H1 (cell line): ENCODE measurements around the gene ARHGEF28. TPM values are rescaled to one million over a fixed set of nuclear protein-coding genes. Genes with fewer than 3 reads are reported as not detected.

Experiments
- CTCF ChIA-PET: fragments of 300-600 bp; sonication (Branson Sonifier 250); formaldehyde crosslinking; loops from one replicate; lab custom pipeline; 2021; ENCODE audit not compliant: partially characterized antibody; lab: Charles Lee
- POLR2A ChIA-PET: fragments of 300-600 bp; sonication (Branson Sonifier 250); formaldehyde crosslinking; loops from one replicate; lab custom pipeline; 2021; ENCODE audit warnings: inconsistent platforms; ENCODE audit not compliant: partially characterized antibody; lab: Charles Lee
- DNase-seq, 2 experiments: peaks; one replicate each; pipeline versions ENCODE4 v3.0.0 to v3.0.0-alpha.2; 2010 to 2022; ENCODE audit warnings: low spot score in 2 of 2, low read depth in 1 of 2, mixed read lengths in 1 of 2
- FAIRE-seq: peaks from 2 replicates; lab custom pipeline; 2011; peaks lifted over from hg19 to GRCh38; lab: Jason Lieb, UNC
- H2AFZ ChIP-seq: 2 replicates; pipeline ENCODE4 v1.8.1; 2012; ENCODE audit warnings: low read length, inconsistent platforms
- H2AK5ac ChIP-seq: 2 replicates; pipeline ENCODE4 v1.6.1; 2013; ENCODE audit warnings: low read depth, low read length
- H2BK120ac ChIP-seq: replicated peaks from 2 replicates; pipeline ENCODE3; 2013; ENCODE audit warnings: low read depth, low read length, inconsistent platforms
- H2BK12ac ChIP-seq: 2 replicates; pipeline ENCODE4 v1.6.1; 2013; ENCODE audit warnings: low read depth, low read length
- H2BK15ac ChIP-seq: 2 replicates; pipeline ENCODE4 v1.6.1; 2013; ENCODE audit warnings: low read length
- H2BK20ac ChIP-seq: 2 replicates; pipeline ENCODE4 v1.6.1; 2013; ENCODE audit warnings: low read length
- H2BK5ac ChIP-seq: 2 replicates; pipeline ENCODE4 v1.6.1; 2013; ENCODE audit warnings: low read depth, low read length
- H3K14ac ChIP-seq: 2 replicates; pipeline ENCODE4 v1.6.1; 2013; ENCODE audit warnings: inconsistent platforms; ENCODE audit not compliant: insufficient read length
- H3K18ac ChIP-seq: 2 replicates; pipeline ENCODE4 v1.6.1; 2013; ENCODE audit warnings: low read length; ENCODE audit errors: extremely low read depth
- H3K23ac ChIP-seq: 2 replicates; pipeline ENCODE4 v1.6.1; 2013; ENCODE audit warnings: inconsistent platforms; ENCODE audit not compliant: insufficient read length
- H3K23me2 ChIP-seq: 2 replicates; pipeline ENCODE4 v1.6.1; 2013; ENCODE audit warnings: low read depth, low read length
- H3K27ac ChIP-seq: 2 replicates; pipeline ENCODE4 v1.6.1; 2011; ENCODE audit warnings: low read depth, low read length, inconsistent platforms
- H3K27me3 ChIP-seq, 4 experiments: replicated peaks in 1 of 4; 1 replicate in 1 of 4; 2 replicates in 3 of 4; pipeline versions ENCODE4 v1.6.1 to v1.8.1; 2011 to 2013; ENCODE audit warnings: low read length in 3 of 4, mild to moderate bottlenecking in 3 of 4, inconsistent platforms in 2 of 4, mixed read lengths in 2 of 4, moderate library complexity in 1 of 4; ENCODE audit not compliant: control insufficient read depth in 3 of 4, insufficient read depth in 3 of 4; ENCODE audit errors: extremely low read depth in 1 of 4
- H3K36me3 ChIP-seq, 4 experiments: 2 replicates each; pipeline versions ENCODE4 v1.6.1 to v1.8.1; 2011 to 2013; ENCODE audit warnings: mild to moderate bottlenecking in 4 of 4, low read length in 3 of 4, moderate library complexity in 2 of 4, control low read depth in 1 of 4, inconsistent platforms in 1 of 4; ENCODE audit not compliant: insufficient read depth in 4 of 4, control insufficient read depth in 2 of 4
- H3K4ac ChIP-seq: replicated peaks from 2 replicates; pipeline ENCODE3; 2013; ENCODE audit warnings: low read length, low read depth, mixed read lengths, inconsistent platforms; ENCODE audit not compliant: insufficient read length
- H3K4me1 ChIP-seq, 4 experiments: replicated peaks in 1 of 4; 1 replicate in 1 of 4; 2 replicates in 3 of 4; pipeline versions ENCODE4 v1.6.1 to v1.8.1; 2011 to 2013; ENCODE audit warnings: low read length in 3 of 4, inconsistent platforms in 2 of 4, mixed read lengths in 1 of 4; ENCODE audit not compliant: insufficient read depth in 4 of 4, control insufficient read depth in 3 of 4
- H3K4me2 ChIP-seq, 2 experiments: 2 replicates each; pipeline versions ENCODE4 v1.6.1 to v1.8.1; 2011 to 2013; ENCODE audit warnings: low read depth in 2 of 2, low read length in 2 of 2, control low read depth in 1 of 2, inconsistent platforms in 1 of 2, mild to moderate bottlenecking in 1 of 2; ENCODE audit not compliant: insufficient read depth in 1 of 2
- H3K4me3 ChIP-seq, 4 experiments: fragments of 200-600, 300-600 bp in 1 of 4; sonication (generic), shearing (Covaris generic), sonication (Bioruptor Twin) in 1 of 4; 2 replicates each; pipeline versions ENCODE4 v1.5.1 to v1.8.1; 2011 to 2016; ENCODE audit warnings: low read length in 4 of 4, low read depth in 3 of 4, control low read depth in 2 of 4, inconsistent platforms in 2 of 4, mild to moderate bottlenecking in 2 of 4, mixed read lengths in 1 of 4, moderate library complexity in 1 of 4; ENCODE audit not compliant: insufficient read depth in 2 of 4; ENCODE audit errors: extremely low read depth in 1 of 4
- H3K56ac ChIP-seq: replicated peaks from 2 replicates; pipeline ENCODE3; 2013; ENCODE audit warnings: low read depth, mild to moderate bottlenecking, mixed read lengths, low read length, inconsistent platforms; ENCODE audit not compliant: insufficient read length
- H3K79me1 ChIP-seq: 2 replicates; pipeline ENCODE4 v1.6.1; 2013; ENCODE audit warnings: low read depth, low read length, control low read depth
- H3K79me2 ChIP-seq, 2 experiments: 2 replicates each; pipeline versions ENCODE4 v1.6.1 to v1.8.1; 2012 to 2013; ENCODE audit warnings: low read length in 2 of 2, mild to moderate bottlenecking in 2 of 2, inconsistent platforms in 1 of 2; ENCODE audit not compliant: insufficient read depth in 2 of 2, control insufficient read depth in 1 of 2
- H3K9ac ChIP-seq, 4 experiments: replicated peaks in 1 of 4; 1 replicate in 1 of 4; 2 replicates in 3 of 4; pipeline versions ENCODE4 v1.6.1 to v1.8.1; 2011 to 2013; ENCODE audit warnings: low read depth in 3 of 4, low read length in 3 of 4, control low read depth in 2 of 4, mild to moderate bottlenecking in 2 of 4, moderate library complexity in 2 of 4, inconsistent platforms in 1 of 4; ENCODE audit errors: extremely low read depth in 1 of 4
- H3K9me3 ChIP-seq, 2 experiments: 2 replicates each; pipeline versions ENCODE4 v1.6.1 to v1.8.1; 2012 to 2013; ENCODE audit warnings: mild to moderate bottlenecking in 2 of 2, moderate library complexity in 2 of 2, control low read depth in 1 of 2, inconsistent platforms in 1 of 2, low read depth in 1 of 2, low read length in 1 of 2, mixed read lengths in 1 of 2; ENCODE audit not compliant: insufficient read depth in 2 of 2
- H4K20me1 ChIP-seq, 2 experiments: replicated peaks in 1 of 2; 2 replicates each; pipeline versions ENCODE3 to v1.8.1; 2011 to 2013; ENCODE audit warnings: inconsistent platforms in 2 of 2, low read length in 2 of 2, mild to moderate bottlenecking in 1 of 2; ENCODE audit not compliant: insufficient read depth in 2 of 2, control insufficient read depth in 1 of 2
- H4K5ac ChIP-seq: 2 replicates; pipeline ENCODE4 v1.6.1; 2013; ENCODE audit warnings: low read length, low read depth, mixed read lengths, inconsistent platforms; ENCODE audit not compliant: insufficient read length
- H4K8ac ChIP-seq: 2 replicates; pipeline ENCODE4 v1.8.0; 2013; ENCODE audit warnings: mild to moderate bottlenecking, moderate library complexity, low read length, inconsistent platforms; ENCODE audit not compliant: insufficient read depth; ENCODE audit errors: extremely low read depth
- H4K91ac ChIP-seq: replicated peaks from 2 replicates; pipeline ENCODE3; 2013; ENCODE audit warnings: low read length, mixed read lengths, inconsistent platforms; ENCODE audit not compliant: insufficient read length
- CBX5 ChIP-seq: fragments of 300-800, 300-1000 bp; sonication (generic); IDR thresholded peaks from 2 replicates; pipeline ENCODE4 v1.7.1; 2016; ENCODE audit warnings: antibody characterized with exemption, low read length, low read depth
- FOSL1 ChIP-seq: IDR thresholded peaks from 2 replicates; pipeline ENCODE4 v1.6.1; 2011; ENCODE audit warnings: mild to moderate bottlenecking, low read depth, low read length, moderate library complexity; ENCODE audit not compliant: insufficient read depth
- HDAC6 ChIP-seq: IDR thresholded peaks from one replicate; pipeline ENCODE4 v1.7.1; 2012; ENCODE audit warnings: low read depth, mild to moderate bottlenecking, inconsistent platforms, low read length, moderate library complexity
- NRF1 ChIP-seq: IDR thresholded peaks from 2 replicates; pipeline ENCODE4 v1.6.1; 2011; ENCODE audit warnings: mild to moderate bottlenecking, low read depth, low read length, improper control_type of control experiment
- TEAD4 ChIP-seq: IDR thresholded peaks from 2 replicates; pipeline ENCODE4 v1.6.1; 2012; ENCODE audit warnings: low read depth, low read length, inconsistent platforms, mixed read lengths
- WGBS, 2 experiments: shearing (Covaris generic) in 1 of 2; methylation state at CpG; one replicate each; pipeline versions ENCODE4 v1.1.6 to v1.1.7; 2013 to 2015; ENCODE audit warnings: low lambda C conversion rate in 2 of 2, mixed read lengths in 2 of 2, inconsistent platforms in 1 of 2, low coverage in 1 of 2, missing lambda C conversion rate in 1 of 2; ENCODE audit not compliant: insufficient replicate concordance in 2 of 2, insufficient coverage in 1 of 2, insufficient read length in 1 of 2; ENCODE audit errors: extremely low coverage in 1 of 2, missing lambda C conversion rate in 1 of 2; 5-methylcytosine and 5-hydroxymethylcytosine counted together
- polyA plus RNA-seq, 7 experiments: library from polyadenylated mRNA; depleted of rRNA in 3 of 7; stranded (reverse) in 5 of 7; unstranded in 2 of 7; fragments of >200 nt in 5 of 7; fragments of 200-250 nt in 2 of 7; gene quantifications; 1 replicate in 5 of 7; 2 replicates in 1 of 7; 4 replicates in 1 of 7; pipeline versions ENCODE4 v1.2.1 to v1.2.3, GENCODE V29; 2011 to 2013; ENCODE audit warnings: missing spikeins in 2 of 7, mixed read lengths in 2 of 7
- total RNA-seq: library from RNA; stranded (reverse); fragmentation: NEBNext Ultra II Directional; extraction: Animal tissue kit (Norgen Biotek cat#: 25700); gene quantifications from 2 replicates; pipeline ENCODE4 v1.2.1, GENCODE V29; 2021

The ARHGEF28 gene
- total and polyA plus RNA-seq, 2 of the 8 experiments (the other 6 are each of a cell fraction or from before 2014, with no cell fraction given), result 0.33 to 1.0 TPM

DNA sequence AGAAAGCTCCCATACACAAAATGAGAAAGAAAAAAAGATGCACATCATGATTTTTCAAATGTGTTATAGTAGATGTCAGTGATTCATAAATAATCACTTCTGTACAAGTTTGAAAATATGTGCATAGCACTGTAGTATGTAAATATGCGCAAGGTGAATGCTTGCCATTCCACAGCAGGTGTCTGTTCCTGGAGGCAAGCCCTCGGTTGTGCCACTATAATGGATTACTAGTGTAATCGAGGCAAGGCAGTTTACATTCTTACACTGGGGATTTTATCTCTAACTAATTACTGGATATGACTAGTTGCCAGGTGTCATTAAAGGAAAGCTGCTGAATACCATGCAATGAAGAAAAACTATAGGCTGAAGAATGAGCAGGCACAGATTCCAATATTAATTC lies 93.6 kb downstream of the ARHGEF28 start:
- no peak overlapping the region for H2BK15ac ChIP-seq
- no peak for FAIRE-seq
- ChIA-PET CTCF (no interaction called here), POLR2A (no interaction called here)
- no peaks in the 10 kb centered on the region for H3K4me1 ChIP-seq
- no peak overlapping the region for H2BK12ac ChIP-seq
- no peak overlapping the region for H3K14ac ChIP-seq
- no peak overlapping the region for H2BK120ac ChIP-seq
- no peak overlapping the region for H3K18ac ChIP-seq
- no peaks in the 10 kb centered on the region for H3K36me3 ChIP-seq
- H2BK20ac ChIP-seq, result no peak overlapping the region
- H2AK5ac ChIP-seq, result no peak overlapping the region
- WGBS, 2 experiments, result 80% methylated on average over 3 of the region's 3 CpGs; no CpG with 5 or more reads in 1 of the 2 experiments
- no peak overlapping the region for H4K8ac ChIP-seq
- DNase-seq, result no peak
- H4K20me1 ChIP-seq, result no peaks in the 10 kb centered on the region
- no peaks in the 10 kb centered on the region for H3K79me1 ChIP-seq
- no peak overlapping the region for H3K27ac ChIP-seq
- no peak overlapping the region for H3K56ac ChIP-seq
- no peak overlapping the region for H3K4me3 ChIP-seq
- no peak overlapping the region for H3K23ac ChIP-seq
- no peak overlapping the region for H4K91ac ChIP-seq
- no peak overlapping the region for H3K4me2 ChIP-seq
- no peaks in the 10 kb centered on the region for H3K9me3 ChIP-seq
- H2BK5ac ChIP-seq, result no peak overlapping the region
- TF ChIP-seq NRF1, result no peak
- no peak for TF ChIP-seq CBX5
- TF ChIP-seq HDAC6, result no peak
- no peak for TF ChIP-seq TEAD4
- TF ChIP-seq FOSL1, result no peak
- H3K9ac ChIP-seq, result no peak overlapping the region
- H3K79me2 ChIP-seq, result no peaks in the 10 kb centered on the region
- H4K5ac ChIP-seq, result no peak overlapping the region
- no peaks in the 10 kb centered on the region for H3K27me3 ChIP-seq
- H2AFZ ChIP-seq, result no peak overlapping the region
- no peak overlapping the region for H3K4ac ChIP-seq
- no peaks in the 10 kb centered on the region; the same call in 1 of the 2 replicates for H3K23me2 ChIP-seq
